Stimulated activated CD8-positive, alpha-beta memory T cell treated with anti-CD3 and anti-CD28 coated beads, Interleukin-4, amount 100 ng/mL, for 1 hour (primary cell): ENCODE data around the gene RELCH.

Experiments used
- DNase-seq, 2 donors: peaks; one replicate each; pipeline ENCODE4 v3.0.0-alpha.2; 2020; ENCODE audit warnings: low read depth in 2 of 2, low spot score in 1 of 2

The RELCH gene

GRCh38 chr18:62258093-62258492 is 71.0 kb downstream of the RELCH start:
- DNase-seq: no peak

GRCh38 chr18:62258616-62259015 is 71.6 kb downstream of the RELCH start:
- DNase-seq: no peak

DNA sequence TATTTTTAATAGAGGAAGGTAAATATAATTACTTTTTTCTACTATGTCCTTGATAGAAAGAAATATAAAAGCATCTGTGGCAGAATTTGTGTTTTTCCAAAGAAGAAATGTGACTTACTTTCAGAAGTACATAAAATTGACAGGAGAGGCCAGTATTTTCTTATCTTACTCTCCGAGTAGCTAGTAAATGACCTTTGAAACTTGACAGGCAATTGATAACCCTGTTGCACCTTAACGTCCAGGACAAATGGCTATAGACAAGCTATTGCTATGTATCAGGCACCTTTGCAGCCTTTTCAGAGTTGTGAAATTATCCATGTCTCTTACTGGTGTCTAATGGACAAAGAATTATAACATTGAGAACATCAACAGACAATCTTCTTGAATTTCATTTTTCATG is 75.0 kb downstream of the RELCH start:
- DNase-seq: no peak

DNA sequence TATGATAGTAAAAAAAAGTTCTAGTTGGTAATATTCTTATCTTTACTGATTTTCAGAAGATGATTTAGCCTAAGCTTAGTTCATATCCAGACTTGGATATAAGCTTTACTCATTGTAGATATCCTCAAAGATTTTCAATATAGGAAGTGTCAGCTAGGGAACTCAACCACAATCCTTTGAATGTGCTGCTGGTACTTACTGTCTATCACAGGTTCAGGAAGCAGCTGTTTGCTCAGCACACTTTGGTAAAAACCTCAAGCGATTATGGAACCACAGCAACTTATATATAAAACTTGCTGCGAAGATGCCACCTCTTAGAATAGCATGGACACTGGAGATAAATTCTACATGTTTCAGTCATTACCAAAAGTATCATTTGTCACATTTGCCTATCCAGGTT is 77.9 kb downstream of the RELCH start:
- DNase-seq: no peak

DNA sequence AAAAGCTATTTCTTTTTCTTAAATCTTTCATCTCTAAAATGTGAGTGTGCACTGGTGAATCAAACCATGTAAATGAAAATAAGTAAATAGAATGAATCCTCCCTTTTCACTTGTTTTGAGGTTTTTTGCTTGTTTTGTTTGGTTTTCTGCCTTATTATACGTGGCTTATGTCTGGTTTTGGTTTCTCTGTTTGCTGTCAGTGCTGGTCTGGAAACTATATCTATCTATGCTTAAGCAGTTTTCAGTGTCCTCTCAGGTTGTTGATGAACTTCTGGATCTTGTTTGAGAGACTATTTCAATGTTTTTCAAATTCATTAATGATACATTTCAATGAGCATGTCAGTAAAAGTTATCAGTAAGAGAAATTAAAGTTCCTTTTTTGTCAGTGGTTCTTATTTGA is 90.0 kb downstream of the RELCH start:
- no peak for DNase-seq

DNA sequence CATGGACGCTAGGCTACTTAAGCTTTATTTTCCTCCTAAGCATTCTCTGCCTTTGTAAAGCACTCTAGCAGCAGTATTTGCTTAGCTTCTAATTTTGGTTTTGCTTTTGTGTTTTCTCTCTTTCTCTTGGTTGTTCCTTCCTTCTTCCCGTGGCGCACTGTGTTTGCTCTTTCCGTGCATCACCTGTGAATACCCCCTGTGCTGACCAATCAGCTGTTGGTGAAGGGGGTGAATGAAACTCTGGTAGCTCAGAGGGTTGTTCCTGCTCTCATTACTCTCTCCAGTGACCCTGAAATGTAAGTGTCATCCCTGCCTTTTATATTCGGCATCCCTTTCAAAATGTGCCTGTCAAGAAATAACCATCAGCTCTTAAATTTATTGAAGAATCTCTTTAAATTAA is 92.5 kb downstream of the RELCH start:
- no peak for DNase-seq

GRCh38 chr18:62280058-62280457 is 93.0 kb downstream of the RELCH start:
- DNase-seq: no peak

DNA sequence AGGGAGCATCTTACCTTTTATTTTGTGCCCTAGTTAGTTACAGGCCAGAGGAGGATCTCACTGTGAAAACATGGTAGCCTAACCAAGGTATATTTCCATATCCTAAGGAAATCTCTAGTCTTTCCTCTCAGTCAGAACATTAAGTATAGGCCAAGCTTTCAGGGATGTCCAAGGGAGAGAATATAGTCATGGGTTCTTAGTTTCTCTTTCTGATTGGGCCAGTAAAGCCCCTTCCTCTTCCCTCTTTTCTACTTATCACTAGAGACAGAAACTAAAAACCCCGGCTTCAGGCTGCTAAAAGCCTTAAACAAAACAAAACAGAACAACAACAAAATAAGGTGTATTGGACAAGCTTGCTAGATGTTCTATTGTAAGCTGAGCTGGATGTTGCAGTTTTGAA is 93.7 kb downstream of the RELCH start:
- DNase-seq: no peak

DNA sequence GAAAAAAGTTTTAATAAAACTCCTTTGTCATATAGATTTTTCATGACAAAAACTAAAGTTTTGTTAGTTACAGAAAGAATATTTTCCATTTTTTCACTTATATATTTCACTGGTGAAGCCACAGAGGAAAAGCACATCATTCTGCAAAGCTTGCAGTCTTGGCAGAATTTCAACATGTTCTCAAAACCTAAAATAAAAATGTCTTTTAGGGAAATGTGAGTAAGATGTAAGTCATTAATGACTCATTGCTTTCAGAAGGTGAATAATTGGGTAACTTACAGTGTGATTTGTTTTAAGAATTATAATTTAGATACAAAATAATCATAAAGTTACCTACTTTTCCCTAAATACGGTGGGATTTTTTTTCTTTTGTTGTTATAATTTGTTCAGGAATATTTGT is 94.6 kb downstream of the RELCH start:
- no peak for DNase-seq

DNA sequence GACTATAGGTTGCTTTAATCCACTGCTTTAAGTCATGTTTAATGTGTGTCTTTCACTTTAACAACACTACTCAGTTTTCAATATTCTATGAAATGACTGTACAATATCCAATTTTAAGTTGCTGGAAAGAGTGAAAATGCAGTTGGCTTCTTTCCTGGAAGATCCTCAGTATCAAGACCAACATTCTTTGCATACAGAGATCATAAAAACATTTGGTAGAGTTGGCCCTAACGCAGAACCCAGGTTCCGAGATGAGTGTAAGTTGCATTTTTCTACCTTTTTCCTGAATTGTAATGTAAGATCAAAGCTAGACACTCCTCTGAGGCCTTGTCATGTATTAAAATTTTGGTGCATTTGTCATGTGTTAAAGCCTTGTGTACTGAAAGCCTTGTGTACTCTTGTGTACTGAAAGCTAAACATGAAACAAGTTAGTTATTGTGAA is 95.2 kb downstream of the RELCH start:
- no peak for DNase-seq

DNA sequence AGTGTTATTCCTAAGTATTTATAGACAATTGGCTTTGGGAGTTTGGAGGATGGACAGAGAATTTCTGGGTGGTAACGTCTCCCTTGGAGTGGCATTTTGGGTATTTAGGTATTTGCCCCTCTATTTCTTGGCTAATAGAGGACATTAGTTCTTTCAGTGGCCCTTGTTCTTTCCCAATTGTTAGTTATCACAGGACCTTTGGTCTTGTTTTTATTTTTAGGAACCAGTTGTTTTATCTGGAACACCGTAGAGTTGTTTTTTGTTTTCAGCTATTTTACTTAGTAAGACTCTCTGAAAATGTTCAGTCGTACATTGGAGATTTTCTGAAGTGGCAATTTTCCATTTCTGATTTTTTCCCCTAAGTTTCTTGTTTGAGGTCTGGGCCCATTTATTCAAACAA is 97.6 kb downstream of the RELCH start:
- DNase-seq: no peak

GRCh38 chr18:62285281-62285680 is 98.2 kb downstream of the RELCH start:
- no peak for DNase-seq

- no peak for DNase-seq
These were observed 101.0 kb downstream of the RELCH start for GRCh38 chr18:62287781-62288664.

DNA sequence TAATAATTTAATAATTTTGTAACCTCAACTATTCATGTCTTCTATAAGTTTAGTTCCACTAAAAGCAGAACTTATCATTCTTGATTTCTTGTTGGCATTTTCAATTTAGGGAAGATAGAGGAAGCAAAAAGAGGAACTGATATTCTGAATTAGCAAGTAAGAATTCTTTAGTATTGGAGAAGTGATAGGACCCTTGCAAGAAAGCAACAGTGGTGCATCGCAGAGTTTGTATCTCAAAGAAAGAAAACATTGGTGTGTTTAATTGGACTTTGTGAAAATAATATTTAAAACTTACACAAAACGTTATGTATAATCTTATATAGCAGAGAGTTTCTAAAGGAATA is 101.6 kb downstream of the RELCH start:
- no peak for DNase-seq

DNA sequence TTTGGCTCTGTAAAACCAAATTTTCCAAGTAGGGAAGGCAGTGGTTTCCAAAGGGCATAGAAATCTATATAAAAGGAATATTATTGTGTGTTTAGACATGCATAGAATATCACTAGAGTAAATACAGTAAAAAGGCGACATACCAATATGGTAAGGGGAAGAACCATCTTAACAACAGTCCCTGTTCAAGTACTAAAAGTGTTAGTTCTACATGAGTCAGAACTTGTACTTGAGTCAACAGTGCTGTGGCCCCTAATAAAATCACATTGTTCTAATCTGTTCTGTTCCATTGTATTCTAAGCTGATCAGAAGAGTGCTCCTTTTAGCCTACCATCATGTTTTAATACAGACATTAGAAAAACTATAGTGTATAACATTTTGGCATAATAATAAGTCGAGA is 102.0 kb downstream of the RELCH start:
- DNase-seq: no peak

GRCh38 chr18:62294073-62294472 is 107.0 kb downstream of the RELCH start:
- no peak for DNase-seq

DNA sequence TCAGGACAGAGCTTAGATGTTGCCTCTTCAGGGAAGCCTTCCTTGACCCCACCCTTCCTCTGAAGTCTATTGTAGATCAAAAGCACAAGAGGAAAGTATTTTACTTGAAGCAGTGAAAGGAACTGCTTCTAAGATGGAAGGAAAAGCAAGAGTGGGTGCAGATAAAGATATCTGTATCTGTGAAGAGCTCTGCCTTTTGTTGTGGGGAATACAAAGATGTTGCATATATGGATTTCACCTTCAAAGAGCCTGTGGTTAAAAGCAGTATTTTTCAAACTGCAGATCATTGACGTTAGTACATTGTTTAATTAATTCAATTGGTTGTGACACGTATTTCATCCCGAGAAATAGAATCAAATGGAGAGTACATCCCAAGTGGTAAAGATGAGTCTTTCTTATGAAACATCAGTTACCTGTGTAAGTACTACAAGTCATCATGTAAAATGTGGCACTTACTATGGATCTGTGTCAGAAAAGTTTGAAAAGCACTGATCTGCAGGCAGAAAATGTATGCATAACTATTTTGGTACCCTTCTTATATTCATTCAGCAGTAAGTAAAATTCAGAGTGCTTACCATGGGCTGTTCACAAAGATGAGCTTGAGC is 113.4 kb downstream of the RELCH start:
- no peak for DNase-seq

GRCh38 chr18:62301322-62301721 is 114.3 kb downstream of the RELCH start:
- no peak for DNase-seq

DNA sequence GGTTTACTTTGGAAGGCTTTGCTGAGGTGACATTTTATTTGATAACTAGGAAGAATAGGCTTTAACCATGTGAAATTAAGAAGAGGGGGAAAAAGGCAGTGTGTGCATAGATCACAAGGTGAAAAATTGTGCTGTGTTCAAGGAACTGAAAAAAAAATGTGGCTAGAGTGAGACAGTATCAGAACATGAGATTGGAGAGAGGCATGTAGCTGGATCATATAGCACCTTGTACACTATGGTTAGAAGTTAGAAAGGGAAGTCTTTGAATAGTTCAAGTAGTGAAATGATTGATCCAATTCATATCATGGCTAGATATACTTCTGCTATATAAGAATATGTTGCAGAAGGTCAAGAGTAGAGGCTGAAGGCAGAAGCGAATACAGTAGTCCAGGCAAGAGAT is 125.8 kb downstream of the RELCH start:
- DNase-seq: no peak

GRCh38 chr18:62318228-62319180 is 131.4 kb downstream of the RELCH start:
- DNase-seq: no peak

- DNase-seq: no peak
These were observed 134.1 kb downstream of the RELCH start for GRCh38 chr18:62321201-62321600.
